ENCODE data around the gene CREG2.

GRCh38 chr2:101300836-101301235, 86.5 kb downstream of the CREG2 start:
- TF ChIP-seq, protein P1, sequence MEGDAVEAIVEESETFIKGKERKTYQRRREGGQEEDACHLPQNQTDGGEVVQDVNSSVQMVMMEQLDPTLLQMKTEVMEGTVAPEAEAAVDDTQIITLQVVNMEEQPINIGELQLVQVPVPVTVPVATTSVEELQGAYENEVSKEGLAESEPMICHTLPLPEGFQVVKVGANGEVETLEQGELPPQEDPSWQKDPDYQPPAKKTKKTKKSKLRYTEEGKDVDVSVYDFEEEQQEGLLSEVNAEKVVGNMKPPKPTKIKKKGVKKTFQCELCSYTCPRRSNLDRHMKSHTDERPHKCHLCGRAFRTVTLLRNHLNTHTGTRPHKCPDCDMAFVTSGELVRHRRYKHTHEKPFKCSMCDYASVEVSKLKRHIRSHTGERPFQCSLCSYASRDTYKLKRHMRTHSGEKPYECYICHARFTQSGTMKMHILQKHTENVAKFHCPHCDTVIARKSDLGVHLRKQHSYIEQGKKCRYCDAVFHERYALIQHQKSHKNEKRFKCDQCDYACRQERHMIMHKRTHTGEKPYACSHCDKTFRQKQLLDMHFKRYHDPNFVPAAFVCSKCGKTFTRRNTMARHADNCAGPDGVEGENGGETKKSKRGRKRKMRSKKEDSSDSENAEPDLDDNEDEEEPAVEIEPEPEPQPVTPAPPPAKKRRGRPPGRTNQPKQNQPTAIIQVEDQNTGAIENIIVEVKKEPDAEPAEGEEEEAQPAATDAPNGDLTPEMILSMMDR (conservative IDR thresholded peaks at IDR 0.05; ENCODE audit: low read depth, low read length) = no peak
- no peak for TF ChIP-seq EZH2 (IDR thresholded peaks at IDR 0.05; ENCODE audit: borderline replicate concordance, low read depth, low read length, poor library complexity, severe bottlenecking)

Measured in A673 (cell line).